ENCODE measurements around the gene ADAM17. TPM values are rescaled to one million over a fixed set of nuclear protein-coding genes. Genes with fewer than 3 reads are reported as not detected.
A peak's percentile ranks its signal among the peaks of the same experiment; 100 is the strongest.

ADAM17 gene
- 102 and 104 TPM in 2 replicates for total RNA-seq (2013; cell fraction: nucleolus; rRNA removed)
- total RNA-seq (2014; rRNA removed) (17.3 and 17.7 TPM in 2 replicates), total RNA-seq (2014; rRNA removed; fragmentation: Illumina TruSeq; extraction: Trizol) (18.5 and 19.2 TPM in 2 replicates), total RNA-seq (2021) (16.4 and 18.9 TPM in 2 replicates), polyA plus RNA-seq (2011; rRNA removed) (8.1 and 9.9 TPM in 2 replicates), polyA plus RNA-seq (2014; fragmentation: Illumina TruSeq; extraction: Trizol) (12.0 and 13.3 TPM in 2 replicates), polyA plus RNA-seq (2014; fragmentation: Nextera tagmentation; extraction: Ambion mirVana) (1 to 10 TPM; 2.3 to 3.4 TPM), polyA plus RNA-seq (2014; rRNA removed) (9.4 and 10.1 TPM in 2 replicates), polyA plus RNA-seq (2016; fragmentation: Nextera tagmentation; extraction: Ambion mirVana) (10 to 100 TPM; 14.9 to 15.9 TPM), polyA minus RNA-seq (2011; rRNA and poly(A)+ RNA removed) (20.0 and 21.9 TPM in 2 replicates), Bru-seq, nascent RNA (percentile 89 among the genes with signal in this experiment), BruChase-seq, experiment 1, labeled RNA remaining after a 6-hour chase (percentile 88 among the genes with signal in this experiment), BruChase-seq, experiment 2, labeled RNA remaining after a 2-hour chase (percentile 92 among the genes with signal in this experiment)
- 13.1 TPM for polyA plus RNA-seq (2011; ENCODE audit: low read depth)
- polyA plus RNA-seq (2011; cell fraction: cytosol; rRNA removed), result 4.2 and 4.3 TPM in 2 replicates
- 11.5 and 11.9 TPM in 2 replicates for polyA plus RNA-seq (2011; cell fraction: nucleus; rRNA removed)
- 12.2 and 14.0 TPM in 2 replicates for polyA plus RNA-seq (2012)
- polyA minus RNA-seq (2011; cell fraction: cytosol; rRNA and poly(A)+ RNA removed), result 4.8 and 7.0 TPM in 2 replicates
- polyA minus RNA-seq (2011; cell fraction: nucleus; rRNA and poly(A)+ RNA removed), result 12.8 and 24.0 TPM in 2 replicates
- long read RNA-seq, experiment 1, full-length matches to known transcripts, result 3 of 5 reads
- long read RNA-seq, experiment 1, partial matches to known transcripts, result 0 of 5 reads
- long read RNA-seq, experiment 1, other reads (novel, unspliced or antisense), result 2 of 5 reads
- long read RNA-seq, experiment 2, full-length matches to known transcripts, result 4 of 28 reads
- long read RNA-seq, experiment 2, partial matches to known transcripts, result 17 of 28 reads
- long read RNA-seq, experiment 2, other reads (novel, unspliced or antisense), result 7 of 28 reads

DNA sequence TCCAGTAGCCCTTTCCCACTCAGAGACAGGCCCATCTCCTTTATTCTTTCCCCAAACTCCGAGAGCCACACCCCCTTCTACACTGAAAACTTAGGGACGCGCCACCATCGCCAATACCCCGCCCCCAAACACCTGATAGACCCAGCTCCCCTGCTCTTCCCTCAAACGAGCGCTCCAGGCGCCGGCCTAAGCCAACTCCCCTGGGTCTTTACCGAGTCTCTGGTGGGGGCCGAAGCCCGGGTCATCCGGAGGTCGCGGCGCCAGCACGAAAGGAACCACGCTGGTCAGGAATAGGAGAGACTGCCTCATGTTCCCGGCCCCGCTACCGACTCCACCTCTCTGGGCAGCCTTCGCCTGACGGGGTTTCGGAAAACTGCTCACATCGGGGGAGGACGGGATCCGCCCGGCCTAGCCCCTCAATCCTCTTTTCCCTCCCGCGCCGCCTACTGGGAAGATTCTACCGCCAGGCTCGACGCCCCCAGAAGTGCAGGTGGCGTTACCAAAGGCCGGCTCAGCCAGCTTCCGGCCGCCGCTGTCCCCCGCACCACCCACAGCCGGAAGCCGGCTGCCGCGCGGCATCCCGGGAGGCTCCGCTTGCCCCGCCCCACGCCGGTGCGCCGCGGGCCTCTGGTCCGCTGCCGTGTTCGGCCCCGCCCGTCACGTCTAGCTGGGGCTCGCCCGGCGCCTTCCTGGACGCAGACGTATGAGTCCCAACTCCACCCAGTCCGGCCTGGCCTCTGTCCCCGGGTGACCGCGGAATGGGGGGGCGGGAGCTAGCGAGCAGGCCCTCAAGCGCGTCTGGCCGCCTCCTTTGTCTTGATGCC is at the start of gene ADAM17:
Gene ADAM17 (minus strand): TSS at position 534 of the 824 bp plus-strand sequence. CDS start 225 bp downstream, at position 309.
- ATAC-seq, result peak; percentile 91
- FAIRE-seq, result peak; percentile 75
- Histone ChIP-seq H3K4me2 (ENCODE audit: control insufficient read depth, insufficient read depth) (peak within 1 kb of the TSS; percentile 92), H3K4me1 (ENCODE audit: control insufficient read depth, insufficient read depth, low read length) (peaks cover 14% of the 10 kb centered on the region), H3K79me2 (ENCODE audit: control insufficient read depth, insufficient read depth, low read length) (peaks cover 62% of the 10 kb centered on the region), H3K36me3 (ENCODE audit: control insufficient read depth in 2 of 2, insufficient read depth in 2 of 2, low read length in 1 of 2) (no peaks in the 10 kb centered on the region), H2AFZ (ENCODE audit: control insufficient read depth, low read depth, low read length) (peak within 1 kb of the TSS; percentile 90), H3K9me3 (replicated peaks; ENCODE audit: control insufficient read depth, insufficient read depth, low read length) (no peaks in the 10 kb centered on the region), H3K9ac (ENCODE audit: control insufficient read depth, insufficient read depth, low read length) (peak within 1 kb of the TSS; percentile 87), H3K4me3 (peak within 1 kb of the TSS; percentile 99), H3K27ac (ENCODE audit: control insufficient read depth, insufficient read depth) (peak within 1 kb of the TSS; percentile 87), H3K27me3 (replicated peaks in 1 of 2; ENCODE audit: control insufficient read depth in 2 of 2, insufficient read depth in 2 of 2, low read length in 1 of 2) (no peaks in the 10 kb centered on the region), H4K20me1 (ENCODE audit: control insufficient read depth, insufficient read depth) (no peaks in the 10 kb centered on the region)
- ChIA-PET RAD21 (ENCODE audit: unreplicated experiment) (interaction anchor here (0.8 to 5.8 kb wide), 15 partner anchors 8 to 429 kb away, joined by 3 to 54 read pairs (median 5); partner anchors contain the start of genes IAH1, TAF1B and YWHAQ), CTCF (interaction anchor here (0.7 to 3.4 kb wide), 20 partner anchors 9 to 668 kb away, joined by 3 to 27 read pairs (median 4); partner anchors contain the start of gene IAH1), POLR2A (interaction anchor here (0.5 to 6.4 kb wide), 21 partner anchors 8 to 350 kb away, joined by 3 to 64 read pairs (median 5); partner anchors contain the start of genes CPSF3, ITGB1BP1 and YWHAQ), SMC1A (ENCODE audit: uncharacterized antibody, unreplicated experiment) (interaction anchor here (0.7 to 10.3 kb wide), 26 partner anchors 8 to 215 kb away, joined by 3 to 152 read pairs (median 4); partner anchors contain the start of gene IAH1)
- intact Hi-C loops (cut with micrococcal nuclease; ENCODE audit: unreplicated experiment) (loop anchor here (2.0 to 5.0 kb wide), 4 partner anchors 17 to 133 kb away; partner anchors contain the start of genes CPSF3 and ITGB1BP1), in situ Hi-C loops (cut with MboI) (no loop called here)
- no TSS peak for BruUV-seq (replicated peaks)
- DNase-seq (ENCODE audit: low read depth, low spot score), result peak; percentile 78
- under 1% methylated on average over 66 of the region's 73 CpGs for WGBS (ENCODE audit: insufficient coverage, insufficient replicate concordance, low lambda C conversion rate, missing lambda C conversion rate)
- peak; percentile 64; the same call in 1 of the 2 replicates for TF ChIP-seq NR2C1 (IDR thresholded peaks at IDR 0.05)
- TF ChIP-seq TAF1 (IDR thresholded peaks at IDR 0.05; ENCODE audit: borderline replicate concordance, low read depth, low read length), result peak; percentile 79
- TF ChIP-seq LARP7 (IDR thresholded peaks at IDR 0.05), result peak; percentile 85
- TF ChIP-seq SPI1 (IDR thresholded peaks at IDR 0.05; ENCODE audit: borderline replicate concordance, insufficient read depth, low read depth, low read length), result no peak
- TF ChIP-seq POU2F2 (IDR thresholded peaks at IDR 0.05; ENCODE audit: borderline replicate concordance, low read depth, low read length), result peak; percentile 42; the same call in 1 of the 3 replicates
- TF ChIP-seq ZZZ3 (IDR thresholded peaks at IDR 0.05; ENCODE audit: control insufficient read depth, insufficient read length, low read depth), result no peak
- no peak for TF ChIP-seq ZBTB4 (CRISPR knock-in tag; IDR thresholded peaks at IDR 0.05)
- TF ChIP-seq ZBTB11 (CRISPR knock-in tag; IDR thresholded peaks at IDR 0.05), result peak; percentile 59
- peak; percentile 61; the same call in 1 of the 2 replicates for TF ChIP-seq PML (IDR thresholded peaks at IDR 0.05; ENCODE audit: low read length)

Measured in GM12878 (cell line).